OCI-LY1 (cell line): ENCODE data around the gene TENM4.

Source experiments
- CTCF ChIP-seq: fragments of 200-600 bp; sonication (generic), shearing (Covaris generic); IDR thresholded peaks from 2 replicates; pipeline ENCODE4 v1.5.1; 2017; ENCODE audit warnings: mild to moderate bottlenecking, antibody characterized with exemption, low read length, moderate library complexity, mixed read lengths
- EZH2 ChIP-seq: fragments of 200-600 bp; sonication (generic), shearing (Covaris generic); IDR thresholded peaks from 2 replicates; pipeline ENCODE4 v1.8.0; 2017; ENCODE audit warnings: borderline replicate concordance, mixed run types, mild to moderate bottlenecking, antibody characterized with exemption, low read length, moderate library complexity, mixed read lengths

GRCh38 chr11:79199729-79200354, 241.0 kb downstream of the TENM4 start:
- no peak for TF ChIP-seq CTCF
- TF ChIP-seq EZH2 = no peak
